ENCODE measurements around the gene PTPRU.
"Not testable (repeated sequence)": the region's sequence is repeated elsewhere in the genome, so short reads cannot be mapped to it uniquely, and the experiment has no call there.

PTPRU gene

DNA sequence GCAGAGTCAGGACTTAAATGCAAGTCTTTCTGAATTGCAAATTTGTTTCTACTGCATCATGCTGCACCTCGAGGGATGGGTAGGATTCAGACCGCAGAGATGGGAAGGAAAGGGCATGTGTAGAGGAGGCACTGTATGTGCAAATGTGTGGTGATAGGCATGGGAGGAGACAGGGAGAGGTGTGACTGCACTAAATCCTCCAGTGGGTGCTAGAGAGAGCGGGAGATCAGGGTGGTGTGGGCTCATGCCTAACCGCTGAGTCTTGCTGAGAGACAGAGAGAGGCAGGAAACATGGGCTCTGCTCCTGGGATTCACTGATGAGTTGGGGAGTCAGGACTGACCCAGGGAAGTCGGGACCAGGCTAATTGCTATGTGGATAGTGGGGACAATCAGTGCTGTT, 61.1 kb downstream of the PTPRU start:
- no peak for DNase-seq

DNA sequence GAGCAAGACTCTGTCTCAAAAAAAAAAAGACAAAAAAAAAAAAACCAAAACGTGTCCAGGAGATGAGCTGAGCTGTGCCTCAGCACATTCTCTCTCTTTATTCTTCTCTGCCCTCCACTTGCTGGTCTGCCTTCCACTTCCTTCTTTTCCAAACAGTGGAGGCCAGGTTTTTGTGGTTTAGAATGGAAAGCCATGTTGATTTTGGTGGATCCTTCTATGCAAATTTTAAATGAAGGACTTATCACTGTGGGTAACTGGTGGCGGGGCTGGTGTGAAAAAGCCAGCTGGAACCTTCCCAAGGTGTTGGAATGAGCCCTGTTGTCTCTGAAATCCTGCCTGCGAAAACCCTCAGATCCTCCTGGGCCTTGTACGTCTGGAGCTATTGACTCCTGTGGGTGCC, 61.9 kb downstream of the PTPRU start:
- DNase-seq: peak; percentile 41 to 43

DNA sequence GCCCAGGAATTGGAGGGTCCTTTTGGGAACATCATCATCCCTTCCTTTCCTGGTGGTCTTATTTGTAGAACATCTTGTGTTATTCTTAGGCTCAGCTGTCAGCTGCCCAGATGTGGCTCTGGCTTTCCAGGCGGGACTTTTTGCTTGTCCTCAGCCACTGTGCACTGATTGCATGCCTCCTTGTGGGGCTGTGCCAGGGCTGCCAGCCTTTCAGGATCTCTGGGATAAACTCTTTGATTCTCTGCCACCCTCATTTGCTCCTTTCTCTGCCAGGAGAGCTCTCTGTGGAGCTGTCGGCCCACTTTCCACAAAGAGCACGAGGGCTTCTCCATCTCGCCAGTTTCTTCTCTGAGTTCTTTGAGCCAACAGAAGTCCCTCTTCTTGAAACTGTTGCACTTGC, 63.1 kb downstream of the PTPRU start:
- DNase-seq: no peak

DNA sequence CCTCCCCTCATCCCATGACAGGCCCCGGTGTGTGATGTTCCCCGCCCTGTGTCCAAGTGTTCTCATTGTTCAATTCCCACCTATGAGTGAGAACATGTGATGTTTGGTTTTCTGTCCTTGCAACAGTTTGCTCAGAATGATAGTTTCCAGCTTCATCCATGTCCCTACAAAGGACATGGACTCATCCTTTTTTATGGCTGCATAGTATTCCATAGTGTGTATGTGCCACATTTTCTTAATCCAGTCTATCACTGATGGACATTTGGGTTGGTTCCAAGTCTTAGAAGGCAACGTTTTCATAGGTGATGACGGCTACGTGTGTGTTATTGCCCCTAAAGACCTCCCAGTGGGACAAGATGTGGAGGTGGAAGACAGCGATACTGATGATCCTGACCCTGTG, 65.4 kb downstream of the PTPRU start:
- DNase-seq: not testable (repeated sequence)

GRCh38 chr1:29303201-29304024, 67.1 kb downstream of the PTPRU start:
- peak; percentile 31 to 70 for DNase-seq

DNA sequence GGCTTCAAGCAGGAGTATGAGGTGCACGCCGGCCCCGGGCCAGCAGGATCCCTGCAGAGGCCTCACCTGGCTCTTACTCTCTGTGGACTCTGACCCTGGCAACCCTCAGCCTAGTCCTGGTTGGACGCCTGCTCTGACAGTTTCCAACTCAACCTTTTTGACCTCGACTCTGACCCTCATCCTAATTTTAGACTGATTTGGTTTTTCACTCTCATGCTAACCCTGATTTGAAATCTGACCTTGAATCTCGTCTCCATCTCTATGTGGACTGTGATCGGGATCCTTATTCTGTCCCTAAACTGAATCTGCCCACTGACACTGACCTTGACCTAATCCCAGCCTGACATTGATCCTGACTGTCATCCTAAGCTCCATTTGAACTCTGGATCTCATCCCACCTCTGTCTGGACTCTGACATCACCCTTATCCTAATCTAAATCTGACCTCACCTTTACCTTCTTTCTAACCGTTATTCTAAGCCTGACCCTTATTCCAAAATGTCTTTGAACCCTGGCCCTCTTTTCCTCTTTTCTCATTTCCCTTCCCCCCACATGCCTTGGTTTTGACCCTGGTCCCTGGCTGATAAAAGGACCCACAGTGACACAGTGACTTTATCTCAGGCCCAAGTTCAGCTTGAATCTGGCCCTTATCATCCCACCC, 67.8 kb downstream of the PTPRU start:
- peak in 1 of 2 experiments; percentile 7 for DNase-seq

DNA sequence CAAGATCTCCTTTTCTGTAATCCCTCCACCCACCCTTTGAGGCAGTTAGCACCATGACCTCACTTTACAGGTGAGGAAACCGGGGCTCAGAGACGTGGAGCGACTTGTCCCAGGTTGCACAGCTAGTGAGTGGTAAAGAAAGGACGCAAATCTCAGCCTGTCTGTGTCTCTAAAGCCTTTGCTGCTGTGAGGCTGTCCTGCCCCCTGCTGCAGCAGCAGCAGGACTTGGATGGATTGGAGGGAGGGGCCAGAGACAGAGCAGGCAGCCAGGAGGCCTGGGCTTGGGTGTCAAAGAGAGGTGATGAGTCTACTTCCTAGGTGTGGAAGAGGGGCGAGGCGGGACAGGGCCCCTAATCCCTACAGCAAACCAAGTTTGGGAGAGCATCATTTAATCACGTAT, 69.6 kb downstream of the PTPRU start:
- DNase-seq: no peak

- no peak for DNase-seq
Observed at GRCh38 chr1:29306471-29307140, 70.3 kb downstream of the PTPRU start.

- DNase-seq: no peak
Observed at GRCh38 chr1:29309075-29309474, 72.8 kb downstream of the PTPRU start.

DNA sequence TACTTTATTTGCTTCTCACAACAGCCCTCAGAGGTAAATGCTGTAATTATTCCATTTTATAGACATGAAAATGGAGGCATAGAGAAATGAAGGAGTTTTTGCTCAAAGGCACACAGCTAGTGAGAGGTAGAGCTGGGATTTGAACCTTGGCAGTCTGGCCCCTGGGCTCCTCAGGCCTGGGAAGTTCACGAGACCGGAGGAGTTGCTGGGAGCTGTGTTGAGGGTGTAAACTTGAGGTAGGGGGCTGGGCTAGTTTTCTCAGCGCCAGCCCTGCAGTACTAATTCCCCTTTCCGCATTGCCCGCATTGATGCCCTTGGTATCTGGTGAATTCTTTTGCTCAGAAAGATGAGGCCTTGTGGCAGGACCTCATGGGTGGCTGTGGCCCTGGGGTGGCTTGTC, 73.3 kb downstream of the PTPRU start:
- DNase-seq: no peak

DNA sequence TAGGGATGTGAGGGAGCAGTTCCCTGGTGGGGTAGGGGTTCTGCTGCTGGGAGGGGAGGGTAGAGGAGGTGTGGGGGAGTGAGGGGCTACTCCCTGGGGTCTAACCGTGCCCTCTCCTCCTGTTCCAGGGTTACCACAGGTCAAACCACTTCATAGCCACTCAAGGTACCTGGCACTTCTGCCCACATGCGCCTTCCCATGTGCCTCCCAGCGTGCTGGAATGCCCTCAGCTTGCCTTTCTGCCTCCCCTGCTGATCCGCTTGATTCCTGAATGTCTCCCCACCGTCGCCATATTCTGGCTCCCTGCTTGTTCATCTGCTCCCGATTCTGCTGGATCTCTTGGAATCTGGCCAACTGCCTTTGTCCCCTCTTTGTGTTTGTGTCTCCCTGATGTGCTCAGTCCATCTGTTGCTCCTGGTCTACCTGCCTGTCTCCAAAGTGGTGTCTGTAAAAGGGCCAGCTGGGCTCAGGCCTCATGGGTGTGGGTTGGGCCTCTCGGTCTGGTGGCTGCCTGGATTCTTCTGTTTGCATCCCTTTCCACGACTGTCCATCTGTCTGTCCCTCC, 74.4 kb downstream of the PTPRU start:
- no peak for DNase-seq

DNA sequence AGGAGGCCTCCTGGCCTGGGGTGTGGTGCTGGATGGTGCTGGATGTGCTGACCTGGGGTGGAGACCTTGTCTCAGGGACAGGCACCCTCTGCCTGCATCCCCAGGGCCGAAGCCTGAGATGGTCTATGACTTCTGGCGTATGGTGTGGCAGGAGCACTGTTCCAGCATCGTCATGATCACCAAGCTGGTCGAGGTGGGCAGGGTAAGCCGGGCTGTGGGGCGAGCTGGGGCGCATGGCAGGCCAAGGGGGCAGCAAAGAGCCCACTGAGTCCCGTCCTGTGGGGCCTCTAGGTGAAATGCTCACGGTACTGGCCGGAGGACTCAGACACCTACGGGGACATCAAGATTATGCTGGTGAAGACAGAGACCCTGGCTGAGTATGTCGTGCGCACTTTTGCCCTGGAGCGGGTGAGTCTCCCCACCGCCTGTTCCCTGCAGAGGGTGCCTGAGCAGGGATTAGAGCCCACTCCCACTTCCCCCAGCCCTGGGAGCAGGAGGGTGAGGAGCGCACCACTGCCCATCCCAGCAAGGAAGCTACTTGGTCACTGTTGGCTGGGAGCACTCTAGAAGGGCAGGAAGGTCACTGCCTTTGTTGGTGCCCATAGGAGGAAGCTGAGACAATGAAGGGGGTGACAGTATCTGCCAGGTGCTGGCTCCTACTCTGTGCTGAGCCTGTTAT, 75.2 kb downstream of the PTPRU start:
- DNase-seq: no peak

DNA sequence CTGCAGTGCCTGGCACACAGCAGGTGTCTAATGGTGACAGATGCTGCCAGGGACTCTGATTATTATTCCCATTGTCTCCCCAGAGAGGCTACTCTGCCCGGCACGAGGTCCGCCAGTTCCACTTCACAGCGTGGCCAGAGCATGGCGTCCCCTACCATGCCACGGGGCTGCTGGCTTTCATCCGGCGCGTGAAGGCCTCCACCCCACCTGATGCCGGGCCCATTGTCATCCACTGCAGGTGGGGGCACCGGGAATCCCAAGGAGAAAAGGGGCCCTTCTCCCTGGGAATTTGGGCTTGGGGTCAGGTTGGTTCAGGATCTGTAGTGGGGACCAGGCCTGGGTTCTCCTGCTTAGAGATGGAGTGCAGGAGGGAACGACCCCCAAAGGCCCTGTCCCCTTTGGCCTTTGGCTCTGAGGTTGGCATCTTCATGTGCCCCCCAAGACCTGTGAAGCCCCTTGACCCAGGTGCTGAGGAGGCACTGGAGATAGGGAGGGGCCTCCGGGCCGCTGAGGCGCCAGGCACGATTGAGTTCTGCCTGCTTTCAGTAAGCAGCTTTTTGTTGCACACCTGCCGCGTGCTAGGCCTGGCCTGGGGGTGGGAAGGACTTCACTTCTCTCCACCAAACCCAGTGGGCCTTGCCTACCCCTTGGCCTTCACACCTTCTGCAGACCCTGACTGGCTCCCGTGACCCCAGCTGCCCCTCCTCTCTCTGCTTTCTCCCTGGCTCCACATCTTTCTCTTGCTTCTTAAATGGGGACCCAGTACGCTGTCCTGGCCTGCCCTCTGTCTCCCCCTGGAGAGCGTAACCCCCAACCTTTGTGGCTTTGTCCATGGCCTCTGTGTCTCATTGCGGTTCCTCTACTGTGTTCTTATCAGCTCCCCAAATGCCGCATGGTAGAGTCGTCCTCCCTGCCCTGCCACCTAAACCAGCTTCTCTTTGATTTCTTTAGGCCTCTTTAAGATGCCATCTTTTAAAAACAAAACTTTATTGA, 76.4 kb downstream of the PTPRU start:
- no peak for DNase-seq

GRCh38 chr1:29314685-29315084, 78.4 kb downstream of the PTPRU start:
- not testable (repeated sequence) for DNase-seq

- no peak for DNase-seq
Observed at GRCh38 chr1:29315262-29315661, 78.9 kb downstream of the PTPRU start.

DNA sequence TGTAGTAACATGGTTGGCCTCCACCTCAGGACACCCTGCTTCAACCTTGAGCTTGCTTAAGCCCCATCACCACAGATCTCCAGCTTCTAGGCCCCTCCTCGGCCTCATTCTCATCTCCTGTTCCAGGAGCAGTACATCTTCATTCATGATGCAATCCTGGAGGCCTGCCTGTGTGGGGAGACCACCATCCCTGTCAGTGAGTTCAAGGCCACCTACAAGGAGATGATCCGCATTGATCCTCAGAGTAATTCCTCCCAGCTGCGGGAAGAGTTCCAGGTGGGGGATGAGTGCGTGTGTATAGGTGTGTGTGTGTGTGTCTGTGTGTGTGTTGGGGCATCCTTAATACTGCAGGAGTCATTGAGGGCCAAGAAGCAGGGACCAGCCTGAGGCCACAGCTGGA, 79.6 kb downstream of the PTPRU start:
- no peak for DNase-seq

DNA sequence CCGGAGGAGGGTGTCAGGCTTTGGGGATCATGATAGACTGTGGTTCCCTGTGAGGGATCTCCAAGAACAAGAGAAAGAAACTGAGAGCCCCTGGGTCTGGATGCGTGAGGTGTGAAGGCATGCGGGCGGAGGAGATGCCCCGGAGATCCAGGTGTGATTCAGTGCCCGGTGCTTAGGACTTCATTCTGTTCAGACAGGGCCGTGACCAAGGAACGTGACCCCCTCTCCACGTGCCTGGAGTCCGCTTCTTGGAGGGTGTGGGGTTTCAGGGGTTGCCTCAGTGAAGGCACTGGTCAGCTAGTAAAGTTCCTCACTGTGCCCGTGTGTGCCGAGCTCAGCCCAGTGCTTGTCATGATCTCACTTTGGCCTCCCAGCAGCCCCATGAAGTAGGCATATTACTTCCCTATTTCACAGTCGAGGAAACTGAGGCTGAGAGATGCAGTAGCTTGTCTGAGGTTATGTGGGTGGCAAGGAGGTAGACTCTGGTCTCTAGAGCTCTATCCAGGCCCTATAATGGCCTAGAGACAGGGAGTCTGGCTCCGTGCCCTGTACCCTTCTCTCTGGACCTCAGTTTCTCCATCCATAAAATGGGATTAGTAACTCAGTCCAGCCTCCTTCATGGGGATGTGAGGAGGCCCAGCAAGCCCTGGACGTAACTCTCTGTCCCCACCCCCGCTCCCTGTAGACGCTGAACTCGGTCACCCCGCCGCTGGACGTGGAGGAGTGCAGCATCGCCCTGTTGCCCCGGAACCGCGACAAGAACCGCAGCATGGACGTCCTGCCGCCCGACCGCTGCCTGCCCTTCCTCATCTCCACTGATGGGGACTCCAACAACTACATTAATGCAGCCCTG, 81.0 kb downstream of the PTPRU start:
- no peak for DNase-seq

DNA sequence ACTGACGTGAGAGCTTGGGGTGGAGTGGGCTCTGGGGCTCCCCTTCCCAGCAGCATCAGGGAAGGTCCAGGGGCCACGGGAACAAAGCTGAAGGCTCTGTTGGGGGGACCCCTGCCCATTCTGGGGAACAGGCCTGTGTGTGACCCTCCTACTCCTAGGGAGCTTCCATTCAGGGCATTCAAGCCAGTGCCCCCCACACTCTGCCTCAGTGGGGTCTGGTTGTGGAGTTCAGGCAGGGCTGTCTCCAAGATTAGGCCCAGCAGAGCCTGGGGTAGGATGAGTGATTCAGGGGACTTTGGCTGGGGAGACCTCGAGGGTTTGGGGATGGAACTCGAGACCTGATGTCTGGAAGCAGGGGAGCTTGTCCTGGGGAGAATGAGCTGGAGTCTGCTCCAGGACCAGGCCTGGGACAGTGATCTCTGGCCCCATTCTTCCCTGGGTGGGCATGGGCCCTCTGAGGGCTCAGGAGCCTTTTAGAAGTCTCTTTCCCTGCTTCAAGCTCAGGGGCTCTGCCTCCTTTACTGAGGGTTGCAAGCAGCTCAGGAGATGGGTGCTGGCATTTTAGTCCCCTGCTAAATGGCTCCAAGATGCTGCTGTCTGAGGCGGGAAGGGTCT, 81.7 kb downstream of the PTPRU start:
- DNase-seq: no peak

DNA sequence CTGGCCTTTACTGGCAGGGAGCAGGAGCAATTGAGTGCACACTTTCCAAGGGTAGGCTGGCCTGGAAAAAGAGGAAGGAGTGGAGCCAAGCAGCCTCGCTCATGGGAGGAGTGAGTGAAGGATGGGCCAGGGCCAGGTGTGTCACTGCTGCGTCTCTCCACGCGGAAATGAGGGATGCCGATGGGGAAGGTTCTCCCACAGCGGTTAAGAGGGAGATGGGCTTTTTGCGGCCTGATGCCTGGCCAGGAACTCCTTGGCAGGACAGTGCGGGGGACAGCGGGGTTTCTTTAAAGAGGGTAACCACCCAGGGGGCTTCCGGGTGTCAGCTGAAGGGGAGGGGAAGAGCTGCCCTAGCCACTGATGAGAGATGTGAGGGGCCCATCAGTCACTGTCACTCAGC, 82.4 kb downstream of the PTPRU start:
- no peak for DNase-seq

Data from NCI-H526 (cell line).